Kidney (tissue), 14 donors: ENCODE results near the gene BTBD1. TPM values are rescaled to one million over a fixed set of nuclear protein-coding genes. Genes with fewer than 3 reads are reported as not detected.

Experiments used
- DNase-seq, 5 donors: peaks; one replicate each; pipeline ENCODE4 v3.0.0-alpha.2; 2013 to 2020
- FAIRE-seq: peaks from 2 replicates; lab custom pipeline; 2012; peaks lifted over from hg19 to GRCh38; lab: Jason Lieb, UNC
- H3K27ac ChIP-seq, 2 donors: one replicate each; pipeline ENCODE4 v1.7.0; 2013; ENCODE audit warnings: low read depth in 2 of 2, low read length in 2 of 2, inconsistent platforms in 1 of 2
- H3K27me3 ChIP-seq: one replicate; pipeline ENCODE4 v1.7.1; 2013; ENCODE audit warnings: low read length, inconsistent platforms; ENCODE audit not compliant: control insufficient read depth, insufficient read depth
- H3K36me3 ChIP-seq, 3 donors: one replicate each; pipeline versions ENCODE4 v1.7.0 to v1.7.1; 2013; ENCODE audit warnings: low read length in 3 of 3, control low read depth in 1 of 3, inconsistent platforms in 1 of 3; ENCODE audit not compliant: insufficient read depth in 3 of 3, control insufficient read depth in 2 of 3
- H3K4me1 ChIP-seq, 3 donors: one replicate each; pipeline versions ENCODE4 v1.7.0 to v1.7.1; 2013; ENCODE audit warnings: low read length in 3 of 3, inconsistent platforms in 1 of 3, low read depth in 1 of 3; ENCODE audit not compliant: control insufficient read depth in 2 of 3, insufficient read depth in 2 of 3
- H3K4me3 ChIP-seq, 3 donors: one replicate each; pipeline versions ENCODE4 v1.7.0 to v1.8.1; 2013; ENCODE audit warnings: low read length in 3 of 3, control low read depth in 1 of 3, inconsistent platforms in 1 of 3
- H3K9ac ChIP-seq, 3 donors: one replicate each; pipeline versions ENCODE4 v1.7.0 to v1.7.1; 2013; ENCODE audit warnings: low read length in 3 of 3, control low read depth in 1 of 3, inconsistent platforms in 1 of 3
- H3K9me3 ChIP-seq, 3 donors: one replicate each; pipeline versions ENCODE4 v1.7.0 to v1.7.1; 2013; ENCODE audit warnings: low read length in 3 of 3, control low read depth in 1 of 3, inconsistent platforms in 1 of 3; ENCODE audit not compliant: control insufficient read depth in 2 of 3, insufficient read depth in 1 of 3
- CTCF ChIP-seq: IDR thresholded peaks from 3 replicates; pipeline ENCODE4 v1.5.1; 2012; ENCODE audit warnings: mild to moderate bottlenecking, moderate library complexity, borderline replicate concordance; ENCODE audit not compliant: insufficient read depth; ENCODE audit errors: extremely low read depth
- intact Hi-C: fragments of 100-400 bp; cut with DNase I; formaldehyde crosslinking; loops from one replicate; pipeline ENCODE4 v1.11.1; 2022
- polyA plus RNA-seq: library from polyadenylated mRNA; stranded (reverse); fragments of 350-450 nt; fragmentation: Illumina TruSeq; extraction: RNeasy Lipid Tissue Mini Kit (QIAGEN cat#74804); gene quantifications from one replicate; pipeline ENCODE4 v1.2.3, GENCODE V29; 2014; ENCODE audit warnings: low read depth, low replicate concordance; ENCODE audit not compliant: insufficient read depth
- total RNA-seq: library from RNA; stranded (reverse); fragmentation: NEBNext Ultra II Directional; extraction: Animal tissue kit (Norgen Biotek cat#: 25700); gene quantifications from one replicate; pipeline ENCODE4 v1.2.1, GENCODE V29; 2021
- donor health status: control.
- donor health status: control.
- donor health status: control.
- donor health status: control.
- donor health status: control.
- donor health status: DM: yes; HTN: yes; CAD: no.
- donor health status: Normal renal cell carcinoma (clear cell type).

The BTBD1 gene
- total and polyA plus RNA-seq, 2 donors from 2014 or later, result 29.1 to 52.0 TPM

DNA sequence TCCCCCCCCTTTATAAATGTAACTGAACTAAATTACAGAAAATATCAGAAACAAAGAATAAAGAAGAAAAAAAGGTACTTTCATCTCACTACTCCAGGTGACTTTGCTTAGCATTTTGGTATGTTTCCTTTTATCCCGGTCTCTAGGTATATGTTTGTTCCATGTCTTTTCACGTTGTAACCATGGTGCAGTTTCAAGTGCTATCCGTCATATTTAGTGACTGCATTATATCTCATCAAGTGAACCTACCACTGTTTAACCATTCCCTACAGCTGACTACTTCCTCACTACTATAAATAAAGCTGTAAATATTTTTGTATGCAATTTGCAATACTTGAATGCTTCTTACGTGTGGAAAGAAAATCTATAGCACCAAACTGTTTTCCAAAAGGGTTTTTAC, 2.2 kb downstream of the BTBD1 start:
- DNase-seq (no peak), FAIRE-seq (no peak)
- H3K9ac ChIP-seq, result peak overlapping the region in 1 of 3 donors; percentile 20
- H3K36me3 ChIP-seq, result no peaks in the 10 kb centered on the region
- no peaks in the 10 kb centered on the region for H3K27me3 ChIP-seq
- H3K4me3 ChIP-seq, result peak overlapping the region; percentile 6 to 94 (median 92)
- peaks cover 2 to 24% (median 10%) of the 10 kb centered on the region in 3 donors for H3K4me1 ChIP-seq
- no peaks in the 10 kb centered on the region for H3K9me3 ChIP-seq
- intact Hi-C loops, result loop anchor here (5.0 kb wide), 1 partner anchor 38 kb away; no protein-coding TSS in a partner anchor
- no peak overlapping the region for H3K27ac ChIP-seq
- TF ChIP-seq CTCF, result no peak

GRCh38 chr15:83063551-83063950, 3.5 kb downstream of the BTBD1 start:
- no peak overlapping the region for H3K27ac ChIP-seq
- FAIRE-seq, result no peak
- H3K4me1 ChIP-seq, result peaks cover 2 to 24% (median 10%) of the 10 kb centered on the region in 3 donors

GRCh38 chr15:83062768-83063180, 4.3 kb downstream of the BTBD1 start:
- Histone ChIP-seq H3K4me1 (peaks cover 2 to 24% (median 9%) of the 10 kb centered on the region in 3 donors), H3K36me3 (no peaks in the 10 kb centered on the region), H3K27ac (no peak overlapping the region), H3K9ac (no peak overlapping the region), H3K27me3 (no peaks in the 10 kb centered on the region), H3K4me3 (no peak overlapping the region), H3K9me3 (no peaks in the 10 kb centered on the region)
- FAIRE-seq, result no peak
- intact Hi-C loops, result loop anchor here (5.0 kb wide), 1 partner anchor 35 kb away; no protein-coding TSS in a partner anchor
- no peak for DNase-seq
- no peak for TF ChIP-seq CTCF

More at GRCh38 chr15:83063551-83063950, 3.5 kb downstream of the BTBD1 start:
- peak overlapping the region in 2 of 3 donors; percentile 2 to 4 for H3K4me3 ChIP-seq
- no peak overlapping the region for H3K9ac ChIP-seq
- DNase-seq, result no peak
- intact Hi-C loops, result loop anchor here (5.0 kb wide), 1 partner anchor 36 kb away; no protein-coding TSS in a partner anchor
- H3K27me3 ChIP-seq, result no peaks in the 10 kb centered on the region
- no peak for TF ChIP-seq CTCF
- no peaks in the 10 kb centered on the region for H3K9me3 ChIP-seq
- H3K36me3 ChIP-seq, result no peaks in the 10 kb centered on the region

- Histone ChIP-seq H3K27me3 (no peaks in the 10 kb centered on the region), H3K27ac (no peak overlapping the region), H3K4me3 (no peak overlapping the region), H3K36me3 (no peaks in the 10 kb centered on the region), H3K9me3 (no peaks in the 10 kb centered on the region), H3K4me1 (peaks cover 2 to 21% (median 3%) of the 10 kb centered on the region in 3 donors), H3K9ac (no peak overlapping the region)
- TF ChIP-seq CTCF, result no peak
- FAIRE-seq (no peak), DNase-seq (peak in 2 of 5 donors; percentile 13 to 25)
- intact Hi-C loops, result loop anchor here (5.0 kb wide), 1 partner anchor 34 kb away; no protein-coding TSS in a partner anchor
Measured at GRCh38 chr15:83061680-83062079, 5.4 kb downstream of the BTBD1 start.
